Measurements from ENCODE around the gene CHAC1.
A peak's percentile ranks its signal among the peaks of the same experiment; 100 is the strongest.
"Not testable (repeated sequence)": the region's sequence is repeated elsewhere in the genome, so short reads cannot be mapped to it uniquely, and the experiment has no call there.

CHAC1 gene

DNA sequence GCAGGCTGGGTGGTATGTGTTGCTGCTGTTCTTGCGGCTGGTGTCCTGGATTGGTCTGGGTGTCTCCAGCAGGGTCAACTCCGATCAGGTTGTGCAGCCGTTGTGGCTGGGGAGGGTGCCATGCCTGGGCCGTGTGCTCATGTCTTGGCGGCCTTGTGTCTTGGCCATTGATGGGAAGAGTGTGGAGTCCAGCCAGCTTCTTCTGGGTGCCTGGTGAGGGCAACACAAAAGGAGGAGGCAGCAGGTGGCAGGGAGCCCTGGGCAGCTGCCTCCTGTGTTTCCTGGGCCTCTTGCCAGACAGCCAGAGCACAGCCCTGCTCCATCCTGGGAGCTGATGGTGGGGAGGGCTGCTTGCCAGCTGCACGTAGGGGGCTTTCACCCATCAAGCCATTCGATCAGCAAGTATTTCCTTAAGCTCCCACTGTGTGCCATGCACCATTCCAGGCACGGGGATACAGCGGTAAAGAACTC is 4.3 kb downstream of the CHAC1 start:
- peak; percentile 34 for DNase-seq (ENCODE audit: low spot score)

DNA sequence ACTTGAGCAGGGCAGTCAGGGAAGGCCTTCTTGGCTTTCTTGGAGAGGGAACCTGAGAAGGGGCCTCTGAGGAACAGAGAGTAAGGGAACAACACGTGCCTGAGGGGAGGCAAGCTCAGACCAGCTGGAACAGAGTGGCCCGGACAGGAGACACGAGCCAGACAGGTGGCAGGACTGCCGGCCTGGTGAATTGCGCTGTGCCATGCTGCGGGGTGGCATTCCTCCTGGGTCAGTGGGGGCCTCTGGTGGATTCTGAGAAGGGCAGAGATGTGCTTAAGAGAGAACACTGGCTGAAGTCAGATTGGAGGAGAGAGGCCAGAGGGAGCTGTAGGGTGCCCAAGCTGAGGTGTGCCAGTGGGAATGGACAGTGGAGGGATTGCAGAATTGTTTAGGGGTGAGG is 4.9 kb downstream of the CHAC1 start:
- no peak for DNase-seq (ENCODE audit: low spot score)

DNA sequence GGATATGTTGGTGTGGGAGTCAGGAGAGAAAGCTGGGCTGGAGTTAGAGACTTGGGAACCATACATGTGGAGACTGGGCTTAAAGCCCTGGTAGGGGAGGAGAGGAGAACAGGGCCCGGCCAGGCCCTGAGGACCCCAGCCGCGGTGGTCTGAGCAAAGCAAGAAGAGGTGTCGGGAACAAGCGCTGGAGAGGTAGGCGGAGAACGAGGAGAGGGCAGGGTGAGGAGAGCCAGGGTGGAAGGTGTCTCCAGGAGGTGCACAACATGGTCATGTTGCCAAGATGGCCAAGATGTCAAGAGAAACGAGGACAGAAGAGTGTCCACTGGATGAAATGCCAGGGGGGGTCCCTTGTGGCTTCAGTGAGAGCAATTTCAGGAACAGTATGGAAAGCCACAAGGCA is 5.5 kb downstream of the CHAC1 start:
- DNase-seq (ENCODE audit: low spot score): no peak

DNA sequence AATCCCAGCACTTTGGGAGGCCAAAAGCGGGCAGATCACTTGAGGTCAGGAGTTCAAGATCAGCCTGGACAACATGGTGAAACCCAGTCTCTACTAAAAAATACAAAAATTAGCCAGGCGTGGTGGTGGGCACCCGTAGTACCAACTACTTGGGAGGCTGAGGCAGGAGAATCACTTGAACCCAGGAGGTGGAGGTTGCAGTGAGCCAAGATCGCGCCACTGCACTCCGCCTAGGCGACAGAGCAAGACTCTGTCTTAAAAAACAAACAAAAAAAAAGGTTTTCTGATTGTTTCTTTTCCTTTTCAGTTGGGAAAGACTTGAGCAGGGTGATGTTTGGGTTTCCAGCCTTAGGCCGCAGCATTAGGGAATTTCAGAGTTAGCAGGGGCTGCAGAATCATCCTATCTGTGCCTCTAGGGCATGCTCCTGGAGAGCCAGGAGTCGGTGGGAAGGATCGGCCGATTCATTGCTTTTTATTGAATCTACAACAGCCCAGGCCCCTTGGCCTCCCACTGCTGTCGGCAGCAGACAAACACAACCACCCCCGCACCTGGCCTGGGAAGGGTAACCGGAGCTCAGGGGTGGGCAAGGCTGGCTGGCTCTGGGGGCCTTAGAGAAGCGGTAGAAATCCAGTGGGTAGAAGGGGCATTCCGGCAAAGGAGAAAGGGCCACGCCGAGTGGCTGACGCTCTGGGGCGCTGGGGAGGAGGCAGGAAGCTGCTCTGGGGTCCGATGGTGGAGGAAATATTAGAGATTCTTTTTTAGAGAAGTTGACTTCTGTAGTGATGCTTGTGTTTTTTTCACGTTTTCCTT is 6.3 kb downstream of the CHAC1 start:
- DNase-seq (ENCODE audit: low spot score): no peak

DNA sequence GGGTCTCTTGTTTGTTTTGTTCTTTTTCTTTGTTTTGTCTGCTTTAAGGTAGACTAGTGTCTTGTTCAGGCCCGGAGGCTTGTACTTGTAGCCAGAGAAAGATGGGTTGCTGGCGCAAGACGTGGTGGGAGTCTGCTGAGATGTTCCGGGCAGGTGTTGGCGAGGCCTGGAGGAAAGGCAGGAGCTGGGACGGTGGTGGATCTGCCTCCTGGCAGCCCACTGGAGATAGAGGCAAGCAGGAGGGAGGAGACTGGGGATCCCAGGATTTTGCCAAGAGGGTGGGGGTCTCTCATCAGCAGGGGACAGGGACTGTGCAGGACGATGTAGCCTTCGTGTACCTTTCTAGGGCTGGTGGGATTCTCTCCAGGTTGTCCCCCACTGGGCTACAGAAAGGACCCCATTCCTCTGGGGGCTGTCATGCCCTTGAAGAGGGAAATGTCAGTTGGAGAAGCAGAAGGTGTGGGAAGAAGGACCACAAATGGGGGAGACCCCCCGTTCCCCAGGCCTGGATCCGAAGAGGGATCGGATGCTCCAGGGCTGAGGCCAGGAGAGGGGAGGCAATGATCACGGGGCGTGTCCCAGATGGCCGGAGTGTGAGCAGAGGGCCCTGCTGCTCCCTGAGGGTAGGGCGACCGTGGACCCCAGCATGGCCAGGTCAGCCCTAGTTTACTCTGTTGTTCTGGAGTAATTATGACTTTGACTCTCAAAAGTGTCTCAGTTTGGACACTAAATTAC is 7.0 kb downstream of the CHAC1 start:
- DNase-seq (ENCODE audit: low spot score): no peak

DNA sequence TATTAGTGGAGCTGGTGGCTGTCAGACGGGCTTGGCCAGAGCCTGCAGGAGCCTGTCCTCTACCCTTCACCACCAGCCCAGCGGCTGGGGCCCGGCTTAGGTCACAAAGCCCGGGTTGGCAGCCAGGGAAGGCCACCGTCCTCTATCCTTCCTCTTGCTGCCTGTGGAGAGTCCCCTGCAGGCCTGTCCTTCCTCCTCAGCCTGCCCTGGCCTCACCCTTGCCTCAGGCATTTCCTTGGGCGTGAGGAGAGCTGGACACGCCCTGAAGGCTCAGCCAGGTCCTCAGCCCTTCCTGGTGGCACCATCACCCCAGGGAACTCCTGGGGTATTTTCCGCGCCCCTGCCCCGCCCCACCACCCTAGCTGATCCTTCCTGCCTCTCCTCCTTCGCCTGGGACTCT is 7.7 kb downstream of the CHAC1 start:
- DNase-seq (ENCODE audit: low spot score): no peak

DNA sequence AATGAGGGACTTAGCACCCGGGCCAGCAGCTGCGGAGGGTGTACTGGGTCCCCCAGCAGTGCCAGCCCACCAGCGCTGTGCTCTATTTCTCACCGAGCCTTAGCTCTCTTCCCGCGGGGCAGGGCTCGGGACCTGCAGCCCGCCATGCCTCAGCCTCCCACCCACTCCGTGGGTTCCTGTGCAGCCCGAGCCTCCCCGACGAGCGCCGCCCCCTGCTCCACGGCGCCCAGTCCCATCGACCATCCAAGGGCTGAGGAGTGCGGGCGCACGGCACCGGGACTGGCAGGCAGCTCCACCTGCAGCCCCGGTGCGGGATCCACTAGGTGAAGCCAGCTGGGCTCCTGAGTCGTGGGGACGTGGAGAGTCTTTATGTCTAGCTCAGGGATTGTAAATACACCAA is 8.5 kb downstream of the CHAC1 start:
- DNase-seq (ENCODE audit: low spot score): not testable (repeated sequence)

DNA sequence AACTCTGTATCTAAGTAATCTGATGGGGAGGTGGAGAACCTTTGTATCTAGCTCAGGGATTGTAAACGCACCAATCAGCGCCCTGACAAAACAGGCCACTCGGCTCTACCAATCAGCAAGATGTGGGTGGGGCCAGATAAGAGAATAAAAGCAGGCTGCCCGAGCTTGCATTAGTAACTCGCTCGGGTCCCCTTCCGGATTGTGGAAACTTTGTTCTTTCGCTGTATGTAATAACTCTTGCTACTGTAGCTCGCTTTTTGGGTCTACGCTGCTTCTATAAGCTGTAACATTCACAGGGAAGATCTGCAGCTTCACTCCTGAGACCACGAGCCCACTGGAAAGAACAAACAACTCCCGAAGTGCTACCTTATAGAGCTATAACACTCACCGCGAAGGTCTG is 9.0 kb downstream of the CHAC1 start:
- DNase-seq (ENCODE audit: low spot score): not testable (repeated sequence)

DNA sequence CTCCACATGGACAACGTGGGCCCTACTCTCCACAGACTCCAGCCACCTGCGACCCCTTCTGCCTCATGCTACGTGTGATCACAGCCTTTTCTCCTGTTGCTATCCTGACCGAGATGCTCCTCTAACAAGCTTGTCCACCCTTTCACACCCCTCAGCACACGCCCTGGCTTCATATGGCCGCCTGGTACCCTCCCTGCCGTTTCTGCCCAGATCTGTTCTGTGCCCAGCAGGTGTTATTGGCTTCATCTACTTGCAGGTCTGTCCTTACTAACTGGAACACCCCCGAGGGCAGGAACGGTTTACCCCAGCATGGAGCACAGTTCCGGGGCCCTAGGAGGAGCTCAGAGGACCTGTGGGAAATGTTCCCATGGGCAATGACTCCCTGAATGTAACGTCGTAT is 9.9 kb downstream of the CHAC1 start:
- DNase-seq (ENCODE audit: low spot score): no peak

DNA sequence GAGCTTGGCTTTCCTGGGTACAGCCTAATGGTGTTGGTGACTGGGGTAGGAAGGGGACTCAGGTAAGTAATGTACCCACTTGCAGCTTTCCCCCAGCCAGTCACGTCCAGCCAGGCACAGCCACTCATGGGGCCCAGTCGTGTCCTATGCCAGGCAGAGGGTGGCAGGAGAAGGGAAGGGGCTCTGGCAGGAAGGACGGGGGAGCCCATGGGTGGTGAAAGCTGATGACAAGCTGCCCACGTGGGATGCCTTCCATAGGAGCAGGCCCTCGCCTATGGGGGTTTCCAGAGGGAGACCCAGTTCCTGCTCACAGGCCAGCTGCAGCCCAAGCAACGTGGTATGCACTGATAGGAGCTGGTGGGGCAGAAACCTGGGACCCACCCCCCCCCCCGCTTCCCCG is 10.7 kb downstream of the CHAC1 start:
- DNase-seq (ENCODE audit: low spot score): no peak

DNA sequence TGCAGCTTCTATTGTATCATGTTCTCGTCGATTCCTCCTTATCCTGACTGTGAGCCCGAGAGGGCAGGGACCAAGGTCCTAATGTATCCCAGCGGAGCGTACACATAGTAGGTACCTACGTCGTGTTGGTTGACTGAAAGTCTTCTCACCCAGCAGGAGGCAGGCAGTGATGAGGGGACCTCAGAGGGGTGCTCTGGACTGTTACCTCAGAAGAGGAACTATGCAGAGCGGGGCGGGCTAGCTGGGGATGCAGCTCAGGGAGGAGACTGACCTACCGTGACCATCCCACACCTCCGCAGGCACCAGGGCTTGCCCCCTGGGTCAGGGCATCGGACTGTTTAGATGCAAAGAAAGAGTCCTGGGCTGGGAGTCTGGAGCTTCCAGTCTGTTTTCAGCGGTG is 11.4 kb downstream of the CHAC1 start:
- DNase-seq (ENCODE audit: low spot score): no peak

DNA sequence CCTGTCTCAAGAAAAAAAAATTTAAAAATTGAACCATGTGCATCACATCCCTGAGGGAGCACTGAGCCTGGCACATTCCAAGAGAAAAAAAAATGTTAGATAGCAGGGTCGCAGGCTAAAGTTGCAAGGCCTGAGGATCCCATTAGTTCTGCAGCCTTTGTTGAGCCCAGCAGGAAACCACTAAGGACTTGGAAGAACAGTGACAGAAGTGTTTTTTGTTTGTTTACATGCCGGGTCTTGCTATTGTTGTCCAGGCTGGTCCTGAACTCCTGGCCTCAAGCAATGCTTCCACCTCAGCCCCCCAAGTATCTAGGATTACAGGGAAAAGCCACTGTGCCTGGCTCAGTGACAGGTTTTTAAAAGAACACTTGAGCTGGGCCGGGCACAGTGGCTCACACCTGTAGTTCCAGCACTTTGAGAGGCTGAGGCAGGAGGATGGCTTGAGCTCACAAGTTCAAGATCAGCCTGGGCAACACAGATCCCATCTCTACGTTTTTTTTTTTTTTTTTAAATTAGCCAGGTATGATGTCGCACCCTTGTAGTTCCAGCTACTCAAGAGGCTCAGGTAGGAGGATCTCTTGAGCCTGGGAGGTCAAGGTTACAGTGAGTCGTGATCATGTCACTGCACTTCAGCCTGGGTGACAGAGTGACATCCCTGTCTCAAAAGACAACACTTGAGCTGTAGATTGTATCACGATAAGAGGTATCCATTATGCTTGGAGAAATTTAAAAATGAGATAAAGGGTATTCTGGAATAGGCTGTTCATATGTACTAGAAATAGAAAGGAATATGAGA is 15.2 kb downstream of the CHAC1 start:
- no peak for DNase-seq (ENCODE audit: low spot score)

DNA sequence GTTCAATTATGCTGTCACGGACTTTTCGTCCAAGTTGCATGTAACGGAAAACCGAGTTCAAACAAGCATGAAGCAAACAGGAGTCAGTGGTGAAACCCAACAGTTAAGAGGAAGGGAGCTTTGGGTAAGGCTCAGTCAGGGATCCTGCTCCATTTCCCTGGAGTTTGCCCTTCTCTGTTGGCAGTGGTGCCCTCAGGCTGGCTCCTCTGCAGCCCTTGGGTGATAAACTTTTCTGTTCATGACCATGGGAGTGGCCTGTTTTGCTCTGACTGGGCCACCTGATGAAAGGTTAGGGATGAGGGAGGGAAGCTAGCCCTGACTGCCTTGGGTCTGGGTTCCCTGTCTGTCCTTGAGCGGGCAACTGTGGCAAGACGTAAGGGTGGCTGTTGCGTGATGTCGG is 16.1 kb downstream of the CHAC1 start:
- DNase-seq (ENCODE audit: low spot score): no peak

DNA sequence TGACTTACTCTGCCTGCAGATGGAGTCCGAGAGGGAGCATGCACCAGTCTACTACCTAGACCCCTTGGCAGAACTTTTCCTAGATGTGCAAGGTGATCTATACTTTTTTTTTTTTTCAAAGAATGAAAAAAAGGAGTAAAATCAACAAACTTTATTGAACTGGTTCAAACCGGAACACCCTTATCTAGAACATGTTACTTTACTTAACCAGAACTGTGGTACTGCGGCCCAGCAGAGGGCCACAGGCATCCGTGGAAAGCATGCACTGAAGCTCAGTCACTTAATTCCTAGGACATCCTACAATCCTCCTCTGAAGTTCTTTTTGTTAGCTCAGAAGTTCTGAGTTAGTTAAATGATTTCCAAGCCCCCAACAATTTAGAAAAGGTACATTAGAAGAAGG is 21.6 kb downstream of the CHAC1 start:
- no peak for DNase-seq (ENCODE audit: low spot score)

DNA sequence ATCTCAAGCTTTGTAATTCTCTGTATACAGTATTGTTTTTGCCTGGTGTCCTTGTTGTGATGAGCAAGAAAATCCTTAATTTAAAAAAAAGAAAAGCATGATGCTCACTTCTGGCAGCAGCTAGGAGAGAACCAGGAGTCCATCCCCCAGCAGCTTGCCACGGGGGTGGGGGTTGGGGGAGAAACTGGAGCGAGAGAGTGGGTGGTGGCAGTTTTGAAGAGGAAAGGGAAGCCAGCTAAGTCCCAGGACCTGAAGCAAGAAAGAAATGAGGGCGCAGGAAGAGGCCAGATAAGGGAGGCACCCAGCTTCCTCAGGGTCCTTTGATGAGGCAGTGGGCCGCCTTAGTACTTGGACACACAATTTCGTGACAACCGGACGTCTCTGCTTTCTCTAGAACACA is 23.5 kb downstream of the CHAC1 start:
- DNase-seq (ENCODE audit: low spot score): no peak

DNA sequence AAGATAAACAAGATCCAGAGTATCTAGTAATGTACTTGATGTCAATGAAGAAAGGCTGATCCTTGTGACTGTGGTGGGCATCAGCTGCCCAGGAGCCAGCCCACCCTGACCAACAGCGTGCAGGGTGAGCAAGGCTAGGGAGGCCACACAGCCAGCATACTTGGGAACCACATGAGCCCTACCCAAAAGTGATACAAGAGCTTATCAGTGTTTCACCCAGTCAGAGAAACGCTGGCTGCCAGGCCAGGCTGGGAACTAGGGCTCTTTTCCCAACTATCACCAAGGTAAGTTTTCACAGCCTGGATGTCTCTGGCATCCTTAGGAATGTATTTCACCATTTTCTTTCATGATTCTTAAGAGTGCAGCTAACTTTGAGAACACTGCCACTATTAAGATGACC is 24.9 kb downstream of the CHAC1 start:
- DNase-seq (ENCODE audit: low spot score): no peak

DNA sequence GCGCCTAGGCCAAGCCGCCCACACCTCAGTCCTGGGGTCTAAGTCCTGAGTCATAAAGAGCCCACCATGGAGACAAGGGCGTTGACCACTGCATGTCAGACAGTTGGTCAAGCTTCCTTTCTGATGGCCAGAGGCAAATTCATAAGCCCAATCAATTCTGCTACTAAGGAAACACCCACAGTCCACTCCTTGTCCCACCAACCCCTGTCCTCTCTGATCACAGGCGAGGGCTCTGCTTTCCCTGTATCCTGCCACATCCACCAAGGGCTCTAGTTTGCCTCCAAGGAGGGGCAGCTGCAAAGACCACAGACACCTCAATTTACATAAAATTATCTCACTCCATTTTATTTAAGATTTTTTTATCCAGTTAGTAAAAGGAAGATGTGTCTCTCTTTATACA is 25.3 kb downstream of the CHAC1 start:
- no peak for DNase-seq (ENCODE audit: low spot score)

DNA sequence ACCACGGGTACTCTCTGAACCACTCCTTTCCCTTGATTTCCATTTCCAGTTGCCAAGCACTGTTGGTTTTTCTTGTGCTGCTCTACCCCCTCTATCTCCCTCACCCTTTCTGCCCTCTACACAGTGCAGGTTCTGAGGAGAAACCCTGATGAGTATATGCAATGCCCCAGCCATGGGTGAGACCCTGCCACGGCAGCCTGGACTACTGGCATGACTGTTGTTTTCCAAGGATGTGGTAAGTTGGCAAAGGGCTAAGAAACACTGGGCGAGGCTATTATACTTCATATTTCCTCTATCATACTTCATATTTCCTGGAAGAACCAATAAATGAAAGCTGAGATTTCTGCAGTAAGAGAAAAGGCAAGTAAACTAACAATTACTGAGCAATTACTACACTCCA is 27.9 kb downstream of the CHAC1 start:
- DNase-seq (ENCODE audit: low spot score): no peak

DNA sequence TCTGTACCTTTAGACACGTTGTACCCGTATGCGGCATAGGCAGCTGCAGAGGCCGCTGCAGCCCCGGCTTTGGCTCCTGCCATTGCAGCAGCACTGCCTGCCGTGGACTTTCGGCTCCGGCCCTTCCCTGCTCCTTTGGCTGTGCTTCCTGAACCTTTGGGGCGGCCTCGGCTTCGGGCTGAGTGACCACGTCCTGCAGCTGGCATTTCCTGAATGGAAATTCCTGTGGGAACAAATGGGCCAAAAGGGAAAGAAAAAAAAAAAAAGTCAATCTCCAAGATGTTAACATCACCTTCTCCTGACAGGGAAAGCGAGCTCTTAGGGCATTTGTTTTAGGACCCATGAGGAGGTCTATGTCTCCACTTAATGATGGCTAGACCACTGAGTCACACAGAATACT is 29.6 kb downstream of the CHAC1 start:
- no peak for DNase-seq (ENCODE audit: low spot score)

DNA sequence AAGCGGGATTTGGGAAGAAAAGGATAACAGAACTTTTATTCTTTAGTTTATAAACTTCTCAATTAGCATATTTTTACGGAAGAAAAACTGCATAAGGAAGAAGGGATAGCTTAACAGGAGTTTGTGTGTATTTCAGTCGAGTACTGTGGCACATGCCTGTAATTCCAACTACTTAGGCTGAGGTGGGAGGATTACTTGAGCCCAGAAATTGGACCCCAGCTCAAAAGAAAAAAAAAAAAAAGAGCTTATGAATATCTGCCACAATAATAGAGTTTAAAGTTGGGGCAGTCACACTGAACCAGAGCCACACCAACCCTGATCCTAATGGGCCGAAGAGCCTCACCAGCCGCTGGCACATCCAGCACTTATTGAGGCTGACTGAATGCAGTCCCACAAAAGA is 31.1 kb downstream of the CHAC1 start:
- DNase-seq (ENCODE audit: low spot score): no peak

DNA sequence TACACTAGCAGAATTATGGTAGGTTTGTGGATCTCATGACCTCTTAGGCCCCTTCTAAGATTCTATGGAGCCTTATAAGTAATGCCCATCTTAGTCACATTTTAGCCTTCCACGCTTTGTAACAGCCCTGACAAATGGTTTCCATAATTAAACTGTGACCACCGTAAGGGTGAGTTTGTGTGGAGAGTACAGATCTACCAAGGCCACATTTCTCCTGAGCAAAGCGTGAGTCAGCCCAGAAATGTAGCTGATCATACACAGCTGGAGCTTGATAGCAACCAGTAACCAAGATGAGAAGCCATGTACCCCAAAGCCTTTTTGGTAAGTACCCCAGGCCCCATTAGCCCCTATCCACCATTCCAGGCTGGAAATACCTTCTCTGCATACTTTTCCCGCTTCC is 31.7 kb downstream of the CHAC1 start:
- DNase-seq (ENCODE audit: low spot score): no peak

DNA sequence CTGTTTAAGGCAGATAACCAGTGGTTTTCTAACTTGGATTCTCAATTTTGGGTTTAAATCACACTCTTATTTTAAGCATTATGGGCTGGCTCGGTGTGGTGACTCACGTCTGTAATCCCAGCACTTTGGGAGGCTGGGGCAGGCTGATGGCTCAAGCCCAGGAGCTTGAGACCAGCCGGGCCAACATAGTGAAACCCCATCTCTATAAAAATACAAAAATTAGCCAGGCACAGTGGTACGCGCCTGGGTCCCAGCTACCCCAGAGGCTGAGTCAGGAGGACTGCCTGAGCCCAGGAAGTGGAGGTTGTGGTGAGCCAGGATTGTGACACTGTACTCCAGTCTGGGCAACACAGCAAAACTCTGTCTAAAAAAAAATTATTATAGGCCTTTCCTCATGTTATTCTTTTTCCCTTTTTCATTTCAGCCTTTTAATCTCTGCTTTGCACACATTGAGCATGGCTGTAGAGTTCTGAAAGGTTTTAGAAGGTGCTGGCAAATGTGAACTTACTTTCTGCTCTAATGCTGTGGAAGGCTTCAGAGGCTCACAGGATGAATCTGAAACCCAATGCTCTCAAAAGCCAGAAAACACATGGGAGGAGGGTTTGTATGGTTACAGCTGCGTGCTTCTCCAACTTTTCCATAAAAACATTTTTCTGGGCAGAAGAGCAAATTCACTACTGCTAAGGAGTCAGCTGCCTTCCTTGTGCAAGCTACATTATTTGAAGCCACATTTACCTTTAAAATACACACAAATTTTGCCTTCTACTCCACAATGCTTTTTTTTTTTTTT is 32.5 kb downstream of the CHAC1 start:
- DNase-seq (ENCODE audit: low spot score): no peak
